HepG2 (cell line): ENCODE data around the gene EIF1.

Source experiments
- ASH2L ChIP-seq: fragments of 300-600, 200-600 bp; sonication (generic); IDR thresholded peaks from 2 replicates; pipeline ENCODE4 v1.7.0; 2017; ENCODE audit warnings: low read depth, mild to moderate bottlenecking, moderate library complexity, mixed read lengths, low read length; ENCODE audit not compliant: insufficient read length
- ATF7-NPFF ChIP-seq: sonication (generic); formaldehyde crosslinking; IDR thresholded peaks from 2 replicates; pipeline ENCODE4 v1.8.1; 2023; ENCODE audit warnings: mild to moderate bottlenecking, low read depth, missing genetic modification reagents, moderate library complexity
- TF ChIP-seq, protein P1 (sequence below): sonication (generic); formaldehyde crosslinking; IDR thresholded peaks from 2 replicates; pipeline ENCODE4 v1.5.0; 2020; ENCODE audit warnings: mild to moderate bottlenecking, missing genetic modification reagents, moderate library complexity

DNA sequence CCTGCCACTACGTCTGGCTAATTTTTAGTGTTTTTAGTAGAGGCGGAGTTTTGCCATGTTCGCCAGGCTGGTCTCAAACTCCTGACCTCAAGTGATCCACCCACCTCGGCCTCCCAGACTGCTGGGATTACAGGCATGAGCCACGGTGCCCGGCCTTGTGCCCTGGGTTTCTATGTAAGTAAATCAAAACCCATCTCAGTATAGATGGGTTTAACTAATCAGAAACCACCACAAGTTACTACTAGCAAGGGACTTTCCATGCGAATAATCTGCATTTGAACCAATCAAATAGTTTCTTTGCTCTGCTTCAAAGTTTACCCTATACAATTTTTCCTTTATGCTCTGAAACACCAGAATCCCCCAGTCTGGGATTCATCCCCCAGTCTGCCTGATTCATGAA lies 16.5 kb upstream of the EIF1 start:
- TF ChIP-seq ATF7-NPFF (no peak), ASH2L (no peak)
- TF ChIP-seq, protein P1, sequence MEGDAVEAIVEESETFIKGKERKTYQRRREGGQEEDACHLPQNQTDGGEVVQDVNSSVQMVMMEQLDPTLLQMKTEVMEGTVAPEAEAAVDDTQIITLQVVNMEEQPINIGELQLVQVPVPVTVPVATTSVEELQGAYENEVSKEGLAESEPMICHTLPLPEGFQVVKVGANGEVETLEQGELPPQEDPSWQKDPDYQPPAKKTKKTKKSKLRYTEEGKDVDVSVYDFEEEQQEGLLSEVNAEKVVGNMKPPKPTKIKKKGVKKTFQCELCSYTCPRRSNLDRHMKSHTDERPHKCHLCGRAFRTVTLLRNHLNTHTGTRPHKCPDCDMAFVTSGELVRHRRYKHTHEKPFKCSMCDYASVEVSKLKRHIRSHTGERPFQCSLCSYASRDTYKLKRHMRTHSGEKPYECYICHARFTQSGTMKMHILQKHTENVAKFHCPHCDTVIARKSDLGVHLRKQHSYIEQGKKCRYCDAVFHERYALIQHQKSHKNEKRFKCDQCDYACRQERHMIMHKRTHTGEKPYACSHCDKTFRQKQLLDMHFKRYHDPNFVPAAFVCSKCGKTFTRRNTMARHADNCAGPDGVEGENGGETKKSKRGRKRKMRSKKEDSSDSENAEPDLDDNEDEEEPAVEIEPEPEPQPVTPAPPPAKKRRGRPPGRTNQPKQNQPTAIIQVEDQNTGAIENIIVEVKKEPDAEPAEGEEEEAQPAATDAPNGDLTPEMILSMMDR (CRISPR knock-in tag): no peak
